K562 (cell line): ENCODE results near the gene ACBD4. TPM values are rescaled to one million over a fixed set of nuclear protein-coding genes. Genes with fewer than 3 reads are reported as not detected.

Source experiments
- ATAC-seq: fragments of 200-7000 bp; cut with Tn5 transposase; 3 replicates; pipeline ENCODE4 v1.9.1; 2020; ENCODE audit warnings: moderate library complexity
- BruUV-seq: library from RNA; stranded (reverse); fragments of 400-500 nt; replicated peaks from 2 replicates; lab custom pipeline; 2021; lab: Mats Ljungman, UMichigan
- CTCF ChIA-PET: fragments of 300-600 bp; formaldehyde crosslinking; extraction: SDS; loops from one replicate; lab custom pipeline; 2021; ENCODE audit warnings: low intra/inter-chr PET ratio; lab: Yijun Ruan, JAX
- POLR2A ChIA-PET: fragments of 300-600, 350-650 bp; sonication (Branson Sonifier 250); formaldehyde crosslinking; extraction: SDS; loops from one replicate; lab custom pipeline; 2021; ENCODE audit warnings: antibody characterized with exemption, inconsistent platforms; lab: Yijun Ruan, JAX
- DNase-seq, 4 experiments: peaks; one replicate each; pipeline versions ENCODE4 v3.0.0 to v3.0.0-alpha.2; 2011 to 2018; ENCODE audit warnings: low spot score in 3 of 4, mixed read lengths in 3 of 4; ENCODE audit errors: extremely low read depth in 1 of 4
- FAIRE-seq: peaks from 2 replicates; lab custom pipeline; 2011; peaks lifted over from hg19 to GRCh38; lab: Jason Lieb, UNC
- H2AFZ ChIP-seq: 2 replicates; pipeline ENCODE4 v1.6.0; 2011; ENCODE audit warnings: low read depth, low read length, control low read depth, inconsistent platforms
- H3K27ac ChIP-seq: fragments of 200-600 bp; 3 replicates; pipeline ENCODE4 v1.8.0; 2011; ENCODE audit warnings: low read depth, mild to moderate bottlenecking, control low read depth, inconsistent platforms, low read length, moderate library complexity, mixed read lengths; ENCODE audit errors: extremely low read depth
- H3K27me3 ChIP-seq, 2 experiments: fragments of 300-600 bp in 1 of 2; 2 replicates in 1 of 2; 3 replicates in 1 of 2; pipeline versions ENCODE4 v1.6.0 to v1.8.0; 2011; ENCODE audit warnings: inconsistent platforms in 2 of 2, low read length in 2 of 2, mild to moderate bottlenecking in 1 of 2, mixed read lengths in 1 of 2, moderate library complexity in 1 of 2; ENCODE audit not compliant: control insufficient read depth in 2 of 2, insufficient read depth in 2 of 2
- H3K36me3 ChIP-seq: fragments of 300-600 bp; 3 replicates; pipeline ENCODE4 v1.8.0; 2011; ENCODE audit warnings: mild to moderate bottlenecking, low read length, inconsistent platforms; ENCODE audit not compliant: control insufficient read depth, insufficient read depth
- H3K4me1 ChIP-seq, 2 experiments: fragments of 200-600 bp in 1 of 2; replicated peaks in 1 of 2; 2 replicates in 1 of 2; 3 replicates in 1 of 2; pipeline versions ENCODE4 v1.5.1 to v1.8.0; 2011; ENCODE audit warnings: inconsistent platforms in 2 of 2, low read length in 2 of 2, mild to moderate bottlenecking in 1 of 2, mixed read lengths in 1 of 2, moderate library complexity in 1 of 2; ENCODE audit not compliant: control insufficient read depth in 2 of 2, insufficient read depth in 2 of 2
- H3K4me2 ChIP-seq: 2 replicates; pipeline ENCODE4 v1.6.1; 2011; ENCODE audit warnings: low read length, control low read depth, inconsistent platforms, mixed read lengths; ENCODE audit not compliant: insufficient read depth
- H3K4me3 ChIP-seq: fragments of 200-600 bp; sonication (generic), shearing (Covaris generic); 2 replicates; pipeline ENCODE4 v1.5.1; 2016; ENCODE audit warnings: control low read depth, inconsistent platforms
- H3K79me2 ChIP-seq: fragments of 200-600 bp; 3 replicates; pipeline ENCODE4 v1.8.0; 2011; ENCODE audit warnings: low read length, inconsistent platforms; ENCODE audit not compliant: control insufficient read depth, insufficient read depth
- H3K9ac ChIP-seq, 2 experiments: 2 replicates each; pipeline versions ENCODE4 v1.6.0 to v1.6.1; 2011; ENCODE audit warnings: low read depth in 2 of 2, low read length in 2 of 2, control low read depth in 1 of 2, inconsistent platforms in 1 of 2, mild to moderate bottlenecking in 1 of 2, mixed read lengths in 1 of 2; ENCODE audit not compliant: insufficient read depth in 1 of 2
- H3K9me1 ChIP-seq: one replicate; pipeline ENCODE4 v1.6.0; 2011; ENCODE audit warnings: inconsistent platforms, mild to moderate bottlenecking, low read length, moderate library complexity; ENCODE audit not compliant: control insufficient read depth, insufficient read depth
- H3K9me3 ChIP-seq: replicated peaks from 2 replicates; pipeline ENCODE4 v1.5.1; 2011; ENCODE audit warnings: low read depth, low read length, inconsistent platforms; ENCODE audit not compliant: control insufficient read depth, insufficient read depth
- H4K20me1 ChIP-seq: replicated peaks from 2 replicates; pipeline ENCODE4 v1.6.1; 2011; ENCODE audit warnings: low read length, inconsistent platforms, mixed read lengths; ENCODE audit not compliant: control insufficient read depth, insufficient read depth
- CBX1 ChIP-seq: sonication (generic); IDR thresholded peaks from 2 replicates; pipeline ENCODE4 v1.6.1; 2016; ENCODE audit warnings: antibody characterized with exemption, low read depth, mild to moderate bottlenecking
- NCOA1 ChIP-seq: fragments of 450-650 bp; IDR thresholded peaks from 2 replicates; pipeline ENCODE4 v1.6.1; 2016; ENCODE audit warnings: low read depth
- POLR2A ChIP-seq: fragments of 450-650 bp; conservative IDR thresholded peaks from 2 replicates; pipeline ENCODE4 v1.6.1; 2016
- POLR2AphosphoS2 ChIP-seq: IDR thresholded peaks from 2 replicates; pipeline ENCODE4 v1.6.1; 2012; ENCODE audit warnings: low read length, improper control_type of control experiment
- POLR2AphosphoS5 ChIP-seq: IDR thresholded peaks from 2 replicates; pipeline ENCODE4 v1.6.1; 2011; ENCODE audit warnings: mild to moderate bottlenecking, low read depth, low read length, moderate library complexity; ENCODE audit not compliant: control insufficient read depth, insufficient read depth
- POLR2G ChIP-seq: fragments of 200-400 bp; formaldehyde crosslinking; IDR thresholded peaks from 2 replicates; pipeline ENCODE4 v1.6.1; 2017; ENCODE audit warnings: low read depth, mild to moderate bottlenecking, antibody characterized with exemption, low read length, moderate library complexity
- POLR3A ChIP-seq: IDR thresholded peaks from 2 replicates; pipeline ENCODE4 v1.6.1; 2011; ENCODE audit warnings: borderline replicate concordance, mild to moderate bottlenecking, moderate library complexity; ENCODE audit not compliant: insufficient read length, insufficient read depth; ENCODE audit errors: extremely low read depth
- ZC3H8 ChIP-seq: fragments of 450-650 bp; IDR thresholded peaks from 2 replicates; pipeline ENCODE4 v1.6.1; 2017
- ZNF124 ChIP-seq: sonication (generic); formaldehyde crosslinking; IDR thresholded peaks from 2 replicates; pipeline ENCODE4 v1.8.1; 2022; ENCODE audit warnings: missing genetic modification reagents
- WGBS: fragments of 100-300 bp; shearing (Covaris generic); methylation state at CpG from one replicate; pipeline ENCODE4 v1.1.6; 2016; ENCODE audit warnings: low coverage, mixed read lengths; ENCODE audit not compliant: insufficient coverage; ENCODE audit errors: missing lambda C conversion rate; 5-methylcytosine and 5-hydroxymethylcytosine counted together
- in situ Hi-C: fragments of 300-500 bp; cut with MboI; formaldehyde crosslinking; loops from 4 replicates; pipeline ENCODE4 v1.15.0; 2018; ENCODE audit warnings: inconsistent platforms, mixed read lengths
- intact Hi-C: fragments of 100-400 bp; cut with micrococcal nuclease; formaldehyde crosslinking; loops from 2 replicates; pipeline ENCODE4 v1.14.2; 2022
- polyA plus RNA-seq, 8 experiments: library from polyadenylated mRNA; depleted of rRNA in 4 of 8; stranded (reverse) in 5 of 8; unstranded in 3 of 8; fragments of >200 nt; fragmentation: Nextera tagmentation in 2 of 8; fragmentation: Illumina TruSeq in 1 of 8; extraction: Ambion mirVana in 2 of 8; extraction: Trizol in 1 of 8; gene quantifications; 2 replicates each; pipeline versions ENCODE4 v1.2.1 to v1.2.3, GENCODE V29; 2011 to 2014; ENCODE audit warnings: inconsistent platforms in 1 of 8, missing spikeins in 1 of 8
- total RNA-seq, 7 experiments: library from RNA; depleted of rRNA in 6 of 7; stranded (reverse); fragments of >200 nt in 6 of 7; fragmentation: Illumina TruSeq in 2 of 7; extraction: Trizol in 2 of 7; gene quantifications; 2 replicates each; pipeline versions ENCODE4 v1.2.1 to v1.2.3, GENCODE V29; 2011 to 2021; ENCODE audit warnings: low replicate concordance in 1 of 7
- TF ChIP-seq, protein P1 (sequence below): fragments of 250-450 bp; sonication (Bioruptor Pico); IDR thresholded peaks from 2 replicates; pipeline ENCODE4 v1.9.0; 2021; ENCODE audit warnings: mild to moderate bottlenecking, inconsistent platforms

Gene ACBD4
- total and polyA plus RNA-seq, 9 of the 15 experiments (the other 6 are each of a cell fraction or from before 2014, with no cell fraction given), result 0.14 to 6.9 (median 4.6) TPM

DNA sequence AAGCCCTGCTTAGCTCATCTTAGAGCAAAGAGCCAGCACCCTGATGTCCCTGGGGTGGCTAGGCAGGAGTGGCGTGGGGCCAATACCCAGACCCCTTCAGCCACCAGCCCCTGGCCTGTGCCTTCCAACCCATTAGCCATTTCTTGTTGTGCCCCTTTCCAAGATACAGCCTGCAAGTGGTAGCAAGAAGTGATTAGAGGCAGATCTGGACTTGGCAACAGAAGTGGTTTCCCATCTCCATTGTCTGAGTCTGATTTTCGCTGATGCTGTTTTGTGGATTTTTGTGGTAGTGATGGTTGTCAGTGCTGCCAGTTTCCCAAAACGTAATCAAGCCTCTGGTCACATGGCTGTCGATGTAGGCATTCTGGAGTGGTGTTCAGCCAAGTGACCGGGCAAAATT, 28.9 kb upstream of the ACBD4 start:
- peaks cover 16% of the 10 kb centered on the region for H4K20me1 ChIP-seq
- in situ Hi-C loops, result loop anchor here (5.0 kb wide), 1 partner anchor 184 kb away; no protein-coding TSS in a partner anchor
- intact Hi-C loops, result no loop called here
- H3K36me3 ChIP-seq, result peaks cover 75% of the 10 kb centered on the region
- H3K27ac ChIP-seq, result no peak overlapping the region
- H2AFZ ChIP-seq, result no peak overlapping the region
- no TSS peak for BruUV-seq
- H3K79me2 ChIP-seq, result no peaks in the 10 kb centered on the region
- no peaks in the 10 kb centered on the region for H3K9me3 ChIP-seq
- H3K9me1 ChIP-seq, result no peaks in the 10 kb centered on the region
- FAIRE-seq (no peak), DNase-seq (no peak), ATAC-seq (no peak)
- no peak overlapping the region for H3K4me3 ChIP-seq
- CTCF ChIA-PET, result no interaction called here
- POLR2A ChIA-PET, result interaction anchor here (0.8 to 3.3 kb wide), 4 partner anchors 9 to 43 kb away, joined by 3 to 17 read pairs (median 6); partner anchors contain the start of gene HEXIM1
- H3K9ac ChIP-seq, result no peak overlapping the region
- no peaks in the 10 kb centered on the region for H3K27me3 ChIP-seq
- TF ChIP-seq POLR2A (0 out of 2 replicates have a peak, but pooled peaks have one; percentile 20), NCOA1 (no peak), POLR2AphosphoS5 (peak; percentile 6), POLR2AphosphoS2 (peak; percentile 9; the same call in 1 of the 2 replicates), CBX1 (no peak)
- no peak overlapping the region for H3K4me2 ChIP-seq
- no peaks in the 10 kb centered on the region for H3K4me1 ChIP-seq
- WGBS, result 88% methylated on average over 5 of the region's 5 CpGs

DNA sequence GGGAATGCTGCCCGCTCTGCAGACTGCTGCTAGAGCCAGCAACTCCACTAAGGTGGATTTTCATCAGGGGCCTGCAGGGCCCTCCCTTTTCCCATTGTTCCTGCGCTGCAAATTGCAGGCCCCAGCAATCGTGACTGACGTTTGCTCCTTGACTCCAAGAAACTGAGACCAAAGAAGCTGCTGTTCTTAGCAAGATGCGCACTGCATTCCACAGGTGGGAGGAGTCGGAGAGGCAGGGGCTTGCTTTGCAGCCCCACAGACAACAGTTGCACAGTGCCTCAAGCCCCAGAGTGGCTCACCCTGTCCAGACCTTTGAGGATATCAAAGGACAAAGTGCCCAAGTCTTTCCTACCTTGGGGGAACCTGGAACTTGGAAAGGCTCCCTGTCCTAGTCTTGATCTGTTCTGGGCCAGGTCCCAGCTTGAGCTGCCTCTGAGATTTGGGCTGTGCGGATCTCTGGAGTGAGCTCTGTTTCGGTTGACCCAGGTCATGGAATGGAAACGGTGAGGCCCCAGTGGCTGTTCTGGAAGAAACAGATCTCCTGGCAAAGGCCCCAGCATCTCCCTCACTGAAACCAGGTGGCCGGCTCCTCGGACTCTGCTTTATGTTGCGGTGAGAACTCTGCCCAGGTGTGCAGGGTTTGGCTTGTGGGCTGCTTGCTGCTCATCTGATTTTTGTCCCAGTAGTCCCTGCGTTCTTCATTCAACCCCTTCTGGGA, 28.0 kb upstream of the ACBD4 start:
- no peak overlapping the region for H3K4me2 ChIP-seq
- no TSS peak for BruUV-seq
- POLR2A ChIA-PET, result interaction anchor here (0.7 to 3.3 kb wide), 3 partner anchors 18 to 42 kb away, joined by 3 to 17 read pairs (median 4); partner anchors contain the start of gene HEXIM1
- in situ Hi-C loops, result loop anchor here (5.0 kb wide), 1 partner anchor 185 kb away; no protein-coding TSS in a partner anchor
- ATAC-seq (no peak), DNase-seq (no peak)
- TF ChIP-seq, protein P1, sequence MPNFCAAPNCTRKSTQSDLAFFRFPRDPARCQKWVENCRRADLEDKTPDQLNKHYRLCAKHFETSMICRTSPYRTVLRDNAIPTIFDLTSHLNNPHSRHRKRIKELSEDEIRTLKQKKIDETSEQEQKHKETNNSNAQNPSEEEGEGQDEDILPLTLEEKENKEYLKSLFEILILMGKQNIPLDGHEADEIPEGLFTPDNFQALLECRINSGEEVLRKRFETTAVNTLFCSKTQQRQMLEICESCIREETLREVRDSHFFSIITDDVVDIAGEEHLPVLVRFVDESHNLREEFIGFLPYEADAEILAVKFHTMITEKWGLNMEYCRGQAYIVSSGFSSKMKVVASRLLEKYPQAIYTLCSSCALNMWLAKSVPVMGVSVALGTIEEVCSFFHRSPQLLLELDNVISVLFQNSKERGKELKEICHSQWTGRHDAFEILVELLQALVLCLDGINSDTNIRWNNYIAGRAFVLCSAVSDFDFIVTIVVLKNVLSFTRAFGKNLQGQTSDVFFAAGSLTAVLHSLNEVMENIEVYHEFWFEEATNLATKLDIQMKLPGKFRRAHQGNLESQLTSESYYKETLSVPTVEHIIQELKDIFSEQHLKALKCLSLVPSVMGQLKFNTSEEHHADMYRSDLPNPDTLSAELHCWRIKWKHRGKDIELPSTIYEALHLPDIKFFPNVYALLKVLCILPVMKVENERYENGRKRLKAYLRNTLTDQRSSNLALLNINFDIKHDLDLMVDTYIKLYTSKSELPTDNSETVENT (CRISPR knock-in tag), result no peak
- TF ChIP-seq POLR2G (peak; percentile 40; the same call in 1 of the 2 replicates), ZNF124 (CRISPR knock-in tag) (no peak), ZC3H8 (no peak), POLR3A (no peak)
- TF ChIP-seq, all 486 proteins: peak for 1
- Histone ChIP-seq H3K27ac (no peak overlapping the region), H3K79me2 (no peaks in the 10 kb centered on the region), H3K9ac (no peak overlapping the region), H3K4me1 (no peaks in the 10 kb centered on the region), H3K27me3 (no peaks in the 10 kb centered on the region), H3K9me3 (no peaks in the 10 kb centered on the region), H4K20me1 (peaks cover 16% of the 10 kb centered on the region), H2AFZ (no peak overlapping the region), H3K4me3 (no peak overlapping the region), H3K9me1 (no peaks in the 10 kb centered on the region), H3K36me3 (peaks cover 67% of the 10 kb centered on the region)
- intact Hi-C loops, result no loop called here
- no peak for FAIRE-seq
- WGBS, result 91% methylated on average over 13 of the region's 13 CpGs
- CTCF ChIA-PET, result interaction anchor here (1.0 kb wide), 1 partner anchor 25 kb away, joined by 3 read pairs; the partner anchor contains the start of gene PLCD3
